ENCODE results near the gene QSOX2.
"Not testable (repeated sequence)": the region's sequence is repeated elsewhere in the genome, so short reads cannot be mapped to it uniquely, and the experiment has no call there.

Gene QSOX2

DNA sequence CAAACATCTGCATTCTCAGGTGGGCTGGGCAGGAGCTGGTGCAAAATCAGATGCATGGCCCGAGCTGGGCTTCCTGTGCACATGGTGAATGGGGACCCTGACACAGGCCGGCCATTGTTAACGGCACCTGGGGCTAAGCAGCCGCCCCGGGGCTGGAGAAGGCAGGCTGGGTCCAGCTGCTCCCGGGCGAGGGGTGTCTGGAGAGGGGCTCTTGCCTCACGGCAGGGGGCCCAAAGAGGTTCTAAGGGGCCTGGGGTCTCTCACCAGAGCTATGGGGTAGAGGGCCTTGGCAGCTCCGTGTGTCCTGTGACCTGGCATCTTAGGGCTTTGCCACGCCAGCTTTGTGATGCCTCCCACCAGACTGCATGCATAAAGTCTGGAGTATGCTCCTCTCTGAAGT is 5.1 kb upstream of the QSOX2 start:
- no peak for DNase-seq

DNA sequence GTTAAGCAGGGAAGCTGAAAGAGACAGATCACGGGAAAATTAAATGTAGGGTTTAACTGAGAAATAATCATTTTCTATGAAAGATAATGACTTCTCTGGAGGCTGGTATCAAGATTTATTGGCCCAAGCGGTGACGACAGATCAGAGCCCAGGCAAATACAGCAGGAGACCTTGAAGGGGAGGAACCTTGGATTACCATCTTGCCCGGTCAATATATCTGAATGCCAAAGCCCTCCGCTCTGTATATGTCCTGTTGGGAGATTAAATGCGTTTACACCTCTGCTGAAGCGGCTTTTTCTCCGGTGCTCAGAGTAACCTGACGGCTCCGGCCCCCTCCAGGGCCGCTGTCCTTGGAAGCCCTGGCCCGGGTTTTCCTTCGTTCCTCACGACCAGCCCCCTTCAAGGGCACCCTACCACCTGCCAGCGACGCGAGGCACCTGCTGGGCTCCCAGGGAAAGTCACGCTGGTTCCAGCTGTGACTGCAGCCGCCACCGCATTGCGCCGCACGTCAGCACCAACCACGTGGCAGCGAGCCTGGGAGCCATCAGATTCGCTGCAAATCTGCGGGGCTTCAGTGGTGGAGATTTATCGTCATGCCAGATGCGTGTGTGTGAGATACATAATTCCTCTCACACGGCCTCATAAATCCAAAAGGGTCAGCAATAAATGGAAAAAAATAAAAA is 4.4 kb upstream of the QSOX2 start:
- DNase-seq = no peak

DNA sequence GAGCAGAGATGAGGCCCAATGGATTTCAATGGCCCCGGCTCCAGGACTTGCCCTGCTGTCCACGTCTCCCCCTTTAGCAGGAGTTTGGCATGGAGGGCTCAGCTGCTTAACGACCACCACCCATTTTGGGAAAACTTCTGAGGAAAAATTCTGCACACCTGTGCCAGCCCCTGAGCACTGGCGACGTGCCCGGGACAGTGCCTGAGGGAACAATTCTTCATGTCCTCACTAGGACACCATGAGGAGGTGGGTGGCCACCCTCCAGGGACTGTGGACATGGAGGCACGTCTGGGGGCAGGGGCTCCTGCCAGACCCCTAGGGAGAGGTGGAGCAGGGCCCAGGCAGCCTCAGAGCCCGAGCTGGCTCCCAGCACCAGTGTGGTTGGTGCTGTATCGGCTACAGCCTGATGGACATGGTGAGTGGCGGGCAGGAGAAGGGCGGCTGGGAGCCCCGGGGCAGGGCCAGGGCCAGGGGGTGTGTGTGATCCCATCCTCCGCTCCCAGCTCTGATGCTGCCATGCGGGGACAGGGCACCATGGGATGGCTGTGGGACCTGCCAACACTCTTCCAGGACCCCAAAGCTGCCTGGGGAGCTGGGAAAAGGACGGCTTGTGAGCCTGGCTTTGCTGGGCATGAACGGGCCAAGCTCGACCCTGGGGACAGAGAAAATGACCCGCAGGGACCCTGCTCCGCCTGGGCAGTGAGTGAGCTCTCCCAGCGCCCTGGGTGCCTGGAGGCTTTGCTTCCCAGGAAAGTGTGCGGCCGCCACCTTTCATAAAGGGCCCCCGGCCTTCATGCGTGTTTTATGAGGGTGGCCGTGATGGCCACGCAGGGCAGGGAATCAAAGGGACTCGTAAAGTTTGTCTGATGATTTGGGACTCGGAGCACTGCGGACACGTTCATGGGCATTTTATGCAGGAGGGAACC is 3.6 kb upstream of the QSOX2 start:
- no peak for DNase-seq

DNA sequence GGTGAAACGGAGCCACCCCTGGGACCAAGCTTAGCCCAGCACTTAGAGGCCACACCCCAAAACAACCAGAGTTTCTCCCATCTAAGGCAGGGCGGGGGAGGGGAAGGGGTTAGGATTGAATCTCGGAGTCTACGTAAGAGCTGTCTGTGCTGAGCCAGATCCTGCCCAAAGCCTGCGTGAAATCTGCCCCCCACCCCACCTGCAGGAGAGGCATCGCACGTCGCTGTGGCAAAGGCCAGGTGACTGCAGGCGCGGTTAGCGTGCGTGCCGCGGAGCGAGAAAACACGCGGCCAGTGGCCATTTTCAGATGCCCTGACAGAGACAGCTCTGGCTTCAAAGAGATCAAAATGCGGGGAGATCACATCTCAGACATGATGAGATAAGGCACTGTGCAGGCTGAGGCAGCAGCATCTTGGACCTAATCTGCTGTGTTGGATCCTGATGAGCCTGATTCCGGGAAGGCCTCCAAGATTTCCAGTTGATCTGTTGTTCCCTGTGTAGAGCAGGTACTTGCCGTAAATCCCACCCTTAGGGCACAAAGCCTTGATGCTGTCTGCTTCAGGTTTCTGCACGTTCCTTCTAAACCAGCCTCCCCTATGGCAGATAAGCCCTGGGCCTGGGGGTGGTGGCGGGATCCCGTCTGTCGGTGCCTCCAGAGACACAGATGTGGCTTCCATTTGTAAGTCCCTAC is 2.5 kb upstream of the QSOX2 start:
- DNase-seq = no peak

DNA sequence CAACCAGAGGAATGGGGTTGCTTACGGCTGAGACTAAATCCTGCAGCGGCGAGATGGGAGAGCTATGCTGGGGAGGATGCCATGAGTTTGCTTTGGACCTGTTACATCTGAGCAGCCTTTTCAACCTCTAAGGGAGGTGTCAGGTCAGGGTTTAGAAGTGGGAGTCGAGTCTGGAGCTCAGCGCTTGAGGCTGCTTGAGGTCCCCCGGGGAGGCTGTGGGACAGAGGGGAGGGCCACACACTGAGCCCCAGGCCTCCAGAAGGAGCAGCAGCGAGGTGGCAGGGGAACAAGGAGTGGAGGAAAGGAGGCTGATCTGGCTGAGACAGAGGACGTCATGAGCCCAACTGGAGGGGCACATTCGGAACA is 1.9 kb upstream of the QSOX2 start:
- DNase-seq = no peak

DNA sequence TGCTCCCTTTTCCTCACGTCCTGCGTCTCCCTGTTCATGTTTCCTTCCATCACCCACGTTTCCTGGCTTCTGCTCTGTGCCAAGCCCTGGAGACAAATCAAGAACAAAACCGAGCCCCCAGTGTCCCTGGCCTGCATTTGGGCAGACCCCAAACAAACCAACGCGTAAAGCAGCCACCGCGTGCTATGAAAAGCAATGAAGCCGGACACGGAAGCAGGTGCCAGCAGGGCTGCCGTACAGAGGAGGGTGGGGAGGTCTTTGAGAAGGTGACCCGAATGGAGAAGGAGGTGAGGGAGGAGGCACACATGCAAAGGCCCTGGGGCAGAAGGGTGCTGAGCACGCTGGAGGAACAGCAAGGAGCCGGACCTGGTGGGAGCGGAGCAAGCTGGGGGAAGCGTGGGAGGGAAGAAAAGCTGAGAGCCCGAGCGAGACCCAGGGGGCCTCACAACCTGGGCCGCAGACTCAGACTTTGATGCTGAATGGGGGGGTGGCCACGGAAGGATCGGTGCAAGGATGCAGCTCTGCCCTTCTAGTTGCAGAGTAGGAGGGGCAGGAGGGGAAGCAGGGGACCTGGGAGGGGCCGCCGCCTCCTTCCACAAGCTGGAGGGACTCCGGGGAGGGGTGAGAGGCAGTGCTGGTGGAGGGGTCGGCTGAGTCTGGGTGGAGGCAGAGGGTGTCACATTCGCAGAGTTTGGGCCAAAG is 1.4 kb upstream of the QSOX2 start:
- DNase-seq = no peak

DNA sequence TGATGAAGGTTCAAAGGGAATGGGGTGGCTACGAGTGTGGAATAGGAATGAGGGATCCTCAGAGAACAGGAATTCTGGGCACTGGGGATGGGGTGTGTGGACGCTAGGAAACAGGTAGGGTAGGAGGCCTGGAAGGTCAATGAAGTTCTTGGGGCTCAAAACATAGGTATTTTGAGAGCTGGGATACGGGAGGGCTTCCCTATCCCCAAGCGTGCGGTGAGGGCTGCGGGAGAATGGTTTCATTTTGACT is 718 bp downstream of the QSOX2 start:
- DNase-seq = no peak

DNA sequence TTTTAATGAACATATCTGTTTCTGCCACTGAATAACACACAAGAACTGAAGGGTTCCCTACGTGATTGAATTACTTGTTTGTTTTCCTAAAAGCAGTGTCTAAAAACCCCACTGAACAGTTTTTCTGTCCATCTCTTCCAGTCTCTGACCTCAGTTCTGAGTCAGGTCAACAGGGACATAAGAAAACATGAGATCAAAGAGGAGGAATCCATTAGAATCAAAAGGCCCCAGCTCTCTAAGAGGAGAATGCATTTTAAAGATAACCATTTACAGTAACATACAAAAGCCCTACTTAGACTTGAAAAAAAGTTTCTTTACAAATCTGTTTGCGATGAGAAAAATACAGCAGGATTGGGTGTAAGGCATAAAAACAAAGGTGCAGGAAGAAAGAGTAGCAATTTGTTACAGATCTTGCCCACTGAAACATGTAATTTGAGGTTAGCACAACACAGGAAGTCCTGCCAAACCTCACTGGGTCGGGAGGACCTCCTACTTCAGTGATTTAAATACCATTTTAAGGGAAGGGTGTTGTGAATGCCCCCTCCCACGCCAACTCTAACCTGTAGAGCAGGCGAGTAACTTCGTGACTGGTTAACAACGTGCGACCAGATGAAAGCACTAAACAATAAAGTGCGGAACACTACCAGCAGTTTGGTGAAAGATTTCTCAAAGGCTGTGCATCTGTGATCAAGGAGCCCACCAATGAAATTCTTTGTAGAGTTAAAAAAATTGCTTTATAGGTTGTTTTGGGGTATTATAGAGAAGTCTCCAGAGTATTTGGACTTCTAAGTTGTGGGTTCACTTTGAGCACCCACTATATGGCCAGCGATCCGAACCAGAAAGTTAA is 1.3 kb downstream of the QSOX2 start:
- peak in 1 of 2 donors; percentile 20 for DNase-seq

DNA sequence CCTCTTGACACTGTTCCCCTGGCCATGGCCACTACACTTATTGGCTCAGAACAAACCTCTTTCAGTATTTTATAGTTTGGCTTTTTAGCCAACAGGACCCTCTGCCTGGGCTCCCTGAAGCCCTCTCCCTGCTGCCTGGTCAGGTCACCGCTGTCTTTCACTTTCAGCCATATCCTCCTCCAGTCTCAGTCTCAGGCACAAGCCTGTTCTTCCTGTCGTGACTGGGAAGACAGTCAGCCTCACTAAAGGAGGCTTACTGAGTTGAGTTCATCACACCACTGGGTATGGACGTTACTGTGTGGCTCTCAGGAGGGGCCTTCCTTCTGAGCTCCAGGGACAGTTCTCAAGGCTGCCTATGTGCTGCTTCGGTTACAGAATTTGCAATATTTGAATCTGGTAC is 2.0 kb downstream of the QSOX2 start:
- DNase-seq = no peak

DNA sequence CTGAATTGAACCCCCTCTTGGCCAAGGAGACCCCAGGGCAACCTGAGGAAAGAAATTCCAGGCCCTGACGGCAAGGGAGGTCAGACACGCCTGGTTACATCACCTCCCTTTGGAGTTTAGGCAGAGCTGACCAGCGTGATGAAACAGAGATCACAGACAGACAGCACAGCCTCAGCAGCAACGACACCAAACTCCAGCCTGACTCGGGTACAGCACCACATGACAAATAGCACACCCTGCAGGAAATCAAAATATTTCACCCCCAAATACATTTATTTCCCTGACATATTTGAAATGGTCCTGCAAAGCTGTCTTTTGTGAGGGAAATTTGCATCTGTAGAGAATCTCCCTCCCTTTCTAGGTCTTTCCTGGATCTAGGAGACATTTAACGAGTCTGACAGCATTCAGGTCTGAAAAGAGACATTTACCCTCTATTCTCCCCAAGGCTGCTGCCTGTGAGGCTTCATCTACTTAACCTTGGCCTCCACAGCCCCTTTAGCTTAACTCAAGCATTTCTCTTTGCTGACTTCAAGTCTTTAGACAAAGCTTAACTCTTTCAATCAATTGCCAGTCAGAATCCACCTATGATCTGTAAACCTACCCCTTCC is 2.6 kb downstream of the QSOX2 start:
- no peak for DNase-seq

DNA sequence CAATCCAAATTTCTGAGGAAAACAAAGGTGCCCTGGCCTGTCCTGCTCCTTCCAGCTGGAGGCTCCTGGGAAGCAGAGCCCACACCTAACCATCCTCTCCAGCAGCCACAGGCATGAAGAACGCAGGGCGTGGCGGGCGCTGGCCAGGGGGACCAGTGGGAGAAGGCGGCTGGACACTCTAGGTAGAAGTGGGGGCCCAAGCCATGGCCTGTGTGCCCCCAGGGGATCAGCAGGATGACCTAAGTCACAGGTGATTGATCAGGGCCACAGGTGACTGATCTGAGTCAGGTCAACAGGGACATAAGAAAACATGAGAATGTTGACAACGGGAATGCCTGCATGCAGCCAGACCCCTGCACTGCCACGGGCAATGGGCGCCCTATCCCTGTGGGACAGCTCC is 3.4 kb downstream of the QSOX2 start:
- no peak for DNase-seq

DNA sequence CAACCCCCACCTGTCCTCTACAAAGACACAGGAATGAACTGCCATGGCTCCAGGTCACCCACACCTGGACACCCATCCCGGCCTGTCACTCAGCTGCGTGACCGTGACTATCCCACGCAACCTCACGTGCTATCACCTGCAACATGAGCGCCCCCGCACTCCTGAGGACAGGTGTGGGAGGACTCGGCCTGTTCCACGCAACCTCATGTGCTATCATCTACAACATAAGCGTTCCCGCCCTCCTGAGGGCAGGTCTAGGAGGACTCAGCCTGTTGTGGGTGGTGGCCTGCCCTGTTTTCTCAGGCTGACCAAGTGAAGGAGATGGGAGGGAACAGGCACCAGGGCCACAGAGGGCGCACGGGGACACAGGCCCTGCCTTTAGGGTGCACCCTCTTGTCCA is 4.1 kb downstream of the QSOX2 start:
- DNase-seq = no peak

DNA sequence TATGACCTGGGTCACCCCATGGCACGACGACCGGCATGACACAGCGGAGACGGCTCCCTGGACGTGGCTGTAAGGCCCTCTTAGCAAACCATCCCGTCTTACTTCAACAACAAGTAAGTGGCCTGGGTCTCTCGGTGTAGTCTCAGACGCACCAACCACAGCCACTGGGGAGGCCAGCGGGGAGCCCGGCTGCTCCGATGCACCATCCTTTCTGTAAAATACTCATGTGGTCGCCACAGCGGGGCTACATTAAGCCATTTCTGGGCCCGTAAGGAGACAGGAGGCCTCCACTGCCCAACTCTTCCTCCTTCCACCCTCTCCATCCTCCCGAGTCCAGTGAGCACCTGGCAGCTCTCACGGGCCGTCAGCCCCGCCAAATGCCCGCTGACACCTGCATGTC is 4.7 kb downstream of the QSOX2 start:
- DNase-seq = no peak

DNA sequence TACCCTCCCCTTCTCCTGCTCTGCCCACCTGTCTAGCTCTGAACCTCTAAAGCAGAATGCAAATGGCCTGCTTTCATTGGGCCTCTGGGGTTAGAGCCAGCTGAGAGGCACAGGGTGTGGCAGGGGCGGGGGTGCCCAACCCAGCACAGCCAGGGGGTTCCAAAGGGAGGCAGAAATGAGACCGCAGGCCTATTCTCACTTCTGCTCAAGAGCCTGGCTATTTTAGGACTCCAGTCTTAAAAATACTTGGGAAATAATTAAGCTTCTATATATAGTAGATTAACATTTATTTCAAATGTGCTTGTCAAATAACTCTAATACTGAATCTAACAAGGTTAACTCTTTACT is 5.7 kb downstream of the QSOX2 start:
- DNase-seq = no peak

DNA sequence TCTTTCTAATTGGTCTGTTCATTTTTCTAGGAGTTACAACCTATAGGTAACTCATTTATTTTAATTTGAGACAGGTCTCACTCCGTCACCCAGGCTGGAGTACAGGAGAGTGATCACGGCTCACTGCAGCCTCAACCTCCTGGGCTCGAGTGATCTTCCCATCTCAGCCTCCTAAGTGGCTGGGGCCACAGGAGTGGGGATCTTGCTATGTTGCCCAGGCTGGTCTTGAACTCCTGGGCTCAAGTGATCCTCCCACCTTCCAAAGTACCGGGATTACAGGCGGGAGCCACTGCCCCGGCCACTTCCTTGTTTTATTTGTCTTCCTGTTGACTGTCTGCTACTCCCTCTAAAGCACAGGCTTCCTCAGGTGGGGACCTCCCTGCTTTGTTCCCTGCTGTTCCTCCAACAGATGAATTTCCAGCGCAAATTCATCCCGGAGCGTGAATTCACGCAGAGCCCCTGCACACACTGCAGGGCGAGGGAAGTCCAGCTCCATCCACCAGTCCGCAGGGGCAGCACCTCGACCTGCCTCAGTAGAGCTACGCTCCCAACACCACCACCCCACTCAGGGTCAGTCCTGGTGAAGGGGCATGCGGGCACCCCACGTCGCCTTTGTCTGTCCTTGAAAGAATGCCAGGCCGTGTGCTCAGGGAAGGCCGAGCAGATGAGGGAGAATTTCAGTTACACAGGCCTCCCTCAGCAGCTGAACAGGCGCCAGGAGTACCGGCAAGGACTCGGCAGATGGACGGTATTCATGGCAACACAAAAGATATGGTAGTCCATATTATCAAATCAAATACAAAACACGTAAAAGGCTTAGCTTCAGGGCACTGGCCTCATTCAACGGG is 6.3 kb downstream of the QSOX2 start:
- no peak for DNase-seq

DNA sequence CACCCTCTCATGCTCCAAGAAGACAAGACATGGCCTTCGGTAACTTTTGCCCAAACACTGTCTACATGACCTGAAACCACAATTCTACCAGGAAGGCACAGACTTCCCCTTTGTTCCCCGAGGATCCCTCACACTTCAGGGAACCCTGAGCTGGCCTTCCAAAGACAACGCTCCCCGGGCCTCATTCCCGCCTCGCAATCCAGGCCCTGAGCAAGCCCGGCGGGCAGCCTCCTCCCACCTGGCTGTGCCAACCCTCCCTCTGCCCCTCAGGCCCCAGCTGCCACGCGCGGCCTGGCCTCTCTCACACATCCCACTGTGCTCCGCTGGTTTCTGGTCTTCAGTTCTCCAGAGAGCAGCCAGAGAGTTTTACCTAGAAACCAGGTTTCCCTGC is 7.3 kb downstream of the QSOX2 start:
- no peak for DNase-seq

DNA sequence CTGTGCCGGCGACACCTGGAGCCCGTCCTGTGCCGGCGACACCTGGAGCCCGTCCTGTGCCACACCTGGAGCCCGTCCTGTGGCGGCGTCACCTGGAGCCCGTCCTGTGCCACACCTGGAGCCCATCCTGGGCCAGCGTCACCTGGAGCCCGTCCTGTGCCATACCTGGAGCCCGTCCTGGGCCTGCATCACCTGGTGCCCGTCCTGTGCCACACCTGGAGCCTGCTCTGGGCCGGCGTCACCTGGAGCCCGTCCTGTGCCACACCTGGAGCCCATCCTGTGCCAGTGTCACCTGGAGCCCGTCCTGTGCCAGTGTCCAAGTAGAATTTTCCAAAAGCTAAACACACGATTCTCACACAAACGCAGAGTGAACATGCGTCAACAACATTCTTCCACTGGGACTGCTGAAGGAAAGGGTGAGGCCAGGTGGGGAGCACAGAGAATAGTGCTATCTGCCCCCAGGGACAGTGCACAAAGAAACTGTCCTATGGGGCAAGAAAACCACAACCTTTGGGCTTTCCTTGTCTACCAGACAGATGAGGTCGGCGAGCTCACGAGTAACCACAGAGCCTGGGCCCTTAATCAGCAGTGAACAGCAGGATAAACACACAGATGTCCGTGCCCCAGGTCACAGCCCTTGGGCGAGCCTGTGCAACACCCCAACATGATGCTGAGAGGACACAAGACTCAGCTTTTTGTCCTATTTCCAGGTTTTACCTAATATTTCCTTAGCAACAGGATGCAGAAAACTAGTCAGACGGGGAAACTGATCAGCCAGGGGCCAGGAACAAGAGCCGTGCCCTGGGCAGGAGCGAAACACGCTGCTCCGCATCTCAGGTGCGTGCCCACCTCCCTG is 7.9 kb downstream of the QSOX2 start:
- no peak for DNase-seq

DNA sequence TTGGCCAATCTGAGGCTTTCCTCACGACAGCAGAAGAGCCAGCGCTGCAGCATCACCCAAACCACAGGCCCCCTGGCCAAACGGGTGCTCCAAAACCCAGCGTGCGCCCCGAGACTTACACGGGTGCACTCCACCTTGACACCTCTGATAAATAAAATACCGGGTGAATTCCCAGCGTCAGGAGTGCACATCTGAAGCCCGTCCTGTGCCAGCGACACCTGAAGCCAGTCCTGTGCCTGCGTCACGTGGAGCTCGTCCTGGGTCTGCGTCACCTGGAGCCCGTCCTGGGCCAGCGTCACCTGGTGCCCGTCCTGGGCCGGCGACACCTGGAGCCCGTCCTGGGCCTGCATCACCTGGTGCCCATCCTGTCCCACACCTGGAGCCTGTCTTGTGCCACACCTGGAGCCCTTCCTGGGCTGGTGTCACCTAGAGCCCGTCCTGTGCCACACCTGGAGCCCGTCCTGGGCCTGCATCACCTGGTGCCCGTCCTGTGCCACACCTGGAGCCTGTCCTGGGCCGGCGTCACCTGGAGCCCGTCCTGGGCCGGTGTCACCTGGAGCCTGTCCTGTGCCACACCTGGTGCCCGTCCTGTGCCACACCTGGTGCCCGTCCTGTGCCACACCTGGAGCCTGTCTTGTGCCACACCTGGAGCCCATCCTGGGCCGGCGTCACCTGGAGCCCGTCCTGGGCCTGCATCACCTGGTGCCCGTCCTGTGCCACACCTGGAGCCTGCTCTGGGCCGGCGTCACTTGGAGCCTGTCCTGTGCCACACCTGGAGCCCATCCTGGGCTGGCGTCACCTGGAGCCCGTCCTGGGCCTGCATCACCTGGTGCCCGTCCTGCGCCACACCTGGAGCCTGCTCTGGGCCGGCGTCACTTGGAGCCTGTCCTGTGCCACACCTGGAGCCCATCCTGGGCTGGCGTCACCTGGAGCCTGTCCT is 8.9 kb downstream of the QSOX2 start:
- DNase-seq = not testable (repeated sequence)
